ENCODE measurements around the gene PKN1.

The PKN1 gene

DNA sequence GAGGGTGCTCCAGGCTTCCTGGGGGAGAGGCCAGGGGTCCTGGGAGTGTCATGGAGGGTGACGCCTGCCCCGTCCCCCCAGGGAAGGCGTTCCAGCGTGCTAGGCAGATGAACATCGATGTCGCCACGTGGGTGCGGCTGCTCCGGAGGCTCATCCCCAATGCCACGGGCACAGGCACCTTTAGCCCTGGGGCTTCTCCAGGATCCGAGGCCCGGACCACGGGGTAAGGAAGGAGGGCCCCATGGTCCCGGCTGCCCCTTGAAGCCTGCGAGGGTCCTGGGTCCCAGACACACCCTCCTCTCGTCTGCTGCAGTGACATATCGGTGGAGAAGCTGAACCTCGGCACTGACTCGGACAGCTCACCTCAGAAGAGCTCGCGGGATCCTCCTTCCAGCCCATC lies 30.6 kb downstream of the PKN1 start:
- TF ChIP-seq, protein P1, sequence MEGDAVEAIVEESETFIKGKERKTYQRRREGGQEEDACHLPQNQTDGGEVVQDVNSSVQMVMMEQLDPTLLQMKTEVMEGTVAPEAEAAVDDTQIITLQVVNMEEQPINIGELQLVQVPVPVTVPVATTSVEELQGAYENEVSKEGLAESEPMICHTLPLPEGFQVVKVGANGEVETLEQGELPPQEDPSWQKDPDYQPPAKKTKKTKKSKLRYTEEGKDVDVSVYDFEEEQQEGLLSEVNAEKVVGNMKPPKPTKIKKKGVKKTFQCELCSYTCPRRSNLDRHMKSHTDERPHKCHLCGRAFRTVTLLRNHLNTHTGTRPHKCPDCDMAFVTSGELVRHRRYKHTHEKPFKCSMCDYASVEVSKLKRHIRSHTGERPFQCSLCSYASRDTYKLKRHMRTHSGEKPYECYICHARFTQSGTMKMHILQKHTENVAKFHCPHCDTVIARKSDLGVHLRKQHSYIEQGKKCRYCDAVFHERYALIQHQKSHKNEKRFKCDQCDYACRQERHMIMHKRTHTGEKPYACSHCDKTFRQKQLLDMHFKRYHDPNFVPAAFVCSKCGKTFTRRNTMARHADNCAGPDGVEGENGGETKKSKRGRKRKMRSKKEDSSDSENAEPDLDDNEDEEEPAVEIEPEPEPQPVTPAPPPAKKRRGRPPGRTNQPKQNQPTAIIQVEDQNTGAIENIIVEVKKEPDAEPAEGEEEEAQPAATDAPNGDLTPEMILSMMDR (IDR thresholded peaks at IDR 0.05; ENCODE audit: insufficient read depth, low read length, poor library complexity, severe bottlenecking) = no peak
- Histone ChIP-seq H3K27me3 (replicated peaks; ENCODE audit: control insufficient read depth, insufficient read depth, low read length) (no peaks in the 10 kb centered on the region), H3K36me3 (ENCODE audit: control insufficient read depth, insufficient read depth, low read length) (peaks cover 20% of the 10 kb centered on the region)

DNA sequence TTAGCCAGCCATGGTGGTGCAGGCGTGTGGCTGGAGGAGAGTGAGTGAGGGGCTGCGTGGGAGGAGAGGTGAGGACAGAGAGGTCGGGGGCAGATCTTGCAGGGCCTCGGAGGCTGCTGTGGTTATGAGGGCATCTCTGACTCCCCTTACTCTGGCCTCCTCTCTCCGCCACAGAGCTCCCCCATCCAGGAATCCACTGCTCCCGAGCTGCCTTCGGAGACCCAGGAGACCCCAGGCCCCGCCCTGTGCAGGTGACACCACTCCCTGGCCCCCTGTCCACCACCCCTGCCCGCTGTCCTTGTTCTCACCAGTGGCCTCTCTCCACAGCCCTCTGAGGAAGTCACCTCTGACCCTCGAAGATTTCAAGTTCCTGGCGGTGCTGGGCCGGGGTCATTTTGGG lies 34.3 kb downstream of the PKN1 start:
- Histone ChIP-seq H3K36me3 (ENCODE audit: control insufficient read depth, insufficient read depth, low read length) (peaks cover 28% of the 10 kb centered on the region), H3K4me3 (replicated peaks; ENCODE audit: low read depth, low read length) (no peak overlapping the region), H3K27me3 (replicated peaks; ENCODE audit: control insufficient read depth, insufficient read depth, low read length) (no peaks in the 10 kb centered on the region; the same call in 1 of the 2 replicates)
- no peak for DNase-seq (ENCODE audit: extremely low read depth, insufficient read length)
- TF ChIP-seq, protein P1 (IDR thresholded peaks at IDR 0.05; ENCODE audit: insufficient read depth, low read length, poor library complexity, severe bottlenecking) = no peak

More for the DNA sequence above, 30.6 kb downstream of the PKN1 start:
- no peak overlapping the region for H3K4me3 ChIP-seq (replicated peaks; ENCODE audit: low read depth, low read length)
- DNase-seq (ENCODE audit: extremely low read depth, insufficient read length) = no peak

DNA sequence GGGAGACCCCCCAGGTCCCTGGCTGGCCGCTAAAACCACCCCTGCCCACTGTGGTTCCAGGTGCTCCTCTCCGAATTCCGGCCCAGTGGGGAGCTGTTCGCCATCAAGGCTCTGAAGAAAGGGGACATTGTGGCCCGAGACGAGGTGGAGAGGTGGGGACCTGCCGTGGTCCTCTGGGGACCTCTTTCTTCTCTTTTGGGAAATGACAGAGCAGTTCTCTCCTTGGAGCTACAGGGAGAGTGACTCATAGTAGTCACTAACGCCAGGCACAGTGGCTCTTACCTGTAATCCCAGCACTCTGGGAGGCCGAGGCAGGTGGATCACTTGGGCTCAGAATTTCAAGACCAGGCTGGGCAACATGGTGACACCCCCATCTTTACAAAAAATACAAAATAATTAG lies 34.7 kb downstream of the PKN1 start:
- Histone ChIP-seq H3K4me3 (replicated peaks; ENCODE audit: low read depth, low read length) (no peak overlapping the region), H3K36me3 (ENCODE audit: control insufficient read depth, insufficient read depth, low read length) (peaks cover 28% of the 10 kb centered on the region), H3K27me3 (replicated peaks; ENCODE audit: control insufficient read depth, insufficient read depth, low read length) (no peaks in the 10 kb centered on the region; the same call in 1 of the 2 replicates)
- TF ChIP-seq, protein P1 (IDR thresholded peaks at IDR 0.05; ENCODE audit: insufficient read depth, low read length, poor library complexity, severe bottlenecking) = no peak
- DNase-seq (ENCODE audit: extremely low read depth, insufficient read length) = no peak

DNA sequence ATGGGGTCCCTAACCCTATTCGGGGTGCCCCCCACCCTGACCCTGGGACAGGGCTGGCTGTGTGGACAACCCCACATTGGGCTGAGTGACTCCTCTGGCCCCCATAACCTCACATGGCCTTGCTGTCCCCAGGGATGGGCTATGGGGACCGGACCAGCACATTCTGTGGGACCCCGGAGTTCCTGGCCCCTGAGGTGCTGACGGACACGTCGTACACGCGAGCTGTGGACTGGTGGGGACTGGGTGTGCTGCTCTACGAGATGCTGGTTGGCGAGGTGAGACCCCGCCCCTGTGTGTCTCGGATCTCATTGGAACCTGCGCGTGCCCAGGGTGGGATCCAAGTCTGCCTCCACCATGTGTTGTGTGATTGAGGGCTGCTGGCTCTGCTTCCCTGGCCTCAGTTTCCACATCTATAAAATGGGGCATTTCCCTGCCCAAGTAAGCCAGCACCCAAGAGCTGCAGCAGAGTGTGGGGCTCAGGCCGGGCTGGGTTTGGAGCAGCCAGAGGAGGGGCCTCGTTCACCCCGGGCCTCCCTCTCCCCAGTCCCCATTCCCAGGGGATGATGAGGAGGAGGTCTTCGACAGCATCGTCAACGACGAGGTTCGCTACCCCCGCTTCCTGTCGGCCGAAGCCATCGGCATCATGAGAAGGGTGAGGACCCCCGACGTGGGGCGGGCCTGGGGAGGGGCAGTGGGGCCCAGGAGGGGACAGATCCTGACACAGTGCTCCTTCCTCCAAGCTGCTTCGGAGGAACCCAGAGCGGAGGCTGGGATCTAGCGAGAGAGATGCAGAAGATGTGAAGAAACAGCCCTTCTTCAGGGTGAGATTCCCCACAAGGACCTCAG lies 37.1 kb downstream of the PKN1 start:
- no peak for DNase-seq (ENCODE audit: extremely low read depth, insufficient read length)
- peaks cover 1% of the 10 kb centered on the region; the same call in 1 of the 2 replicates for H3K27me3 ChIP-seq (replicated peaks; ENCODE audit: control insufficient read depth, insufficient read depth, low read length)
- no peak overlapping the region for H3K4me3 ChIP-seq (replicated peaks; ENCODE audit: low read depth, low read length)
- peaks cover 18% of the 10 kb centered on the region for H3K36me3 ChIP-seq (ENCODE audit: control insufficient read depth, insufficient read depth, low read length)
- TF ChIP-seq, protein P1 (IDR thresholded peaks at IDR 0.05; ENCODE audit: insufficient read depth, low read length, poor library complexity, severe bottlenecking) = no peak

DNA sequence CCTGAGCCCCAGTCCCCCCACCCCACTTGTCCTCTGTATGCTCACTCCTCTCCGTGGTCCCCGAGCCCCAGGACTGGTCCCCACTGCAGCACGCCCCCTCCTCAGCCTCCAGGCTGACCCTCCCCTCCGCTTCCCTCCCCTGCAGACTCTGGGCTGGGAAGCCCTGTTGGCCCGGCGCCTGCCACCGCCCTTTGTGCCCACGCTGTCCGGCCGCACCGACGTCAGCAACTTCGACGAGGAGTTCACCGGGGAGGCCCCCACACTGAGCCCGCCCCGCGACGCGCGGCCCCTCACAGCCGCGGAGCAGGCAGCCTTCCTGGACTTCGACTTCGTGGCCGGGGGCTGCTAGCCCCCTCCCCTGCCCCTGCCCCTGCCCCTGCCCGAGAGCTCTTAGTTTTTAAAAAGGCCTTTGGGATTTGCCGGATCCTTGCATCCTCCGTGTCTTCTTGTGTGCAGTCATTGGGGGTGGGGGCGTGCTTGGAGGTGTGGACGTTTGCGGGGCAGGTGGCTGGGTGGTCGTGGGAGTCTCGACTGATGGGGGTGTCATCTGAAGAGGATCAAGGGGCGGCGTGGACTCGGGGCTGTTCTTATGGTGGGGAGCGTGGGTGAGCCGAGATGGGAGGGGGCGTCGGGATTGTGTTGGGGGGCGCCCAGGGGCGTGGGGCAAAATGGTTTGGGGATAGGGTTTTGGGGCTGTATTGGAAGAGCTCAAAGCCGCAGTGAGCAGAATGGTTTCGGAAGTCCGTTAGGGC lies 38.5 kb downstream of the PKN1 start:
- peaks cover 18% of the 10 kb centered on the region for H3K36me3 ChIP-seq (ENCODE audit: control insufficient read depth, insufficient read depth, low read length)
- peaks cover 1% of the 10 kb centered on the region; the same call in 1 of the 2 replicates for H3K27me3 ChIP-seq (replicated peaks; ENCODE audit: control insufficient read depth, insufficient read depth, low read length)
- TF ChIP-seq, protein P1 (IDR thresholded peaks at IDR 0.05; ENCODE audit: insufficient read depth, low read length, poor library complexity, severe bottlenecking) = no peak
- no peak for DNase-seq (ENCODE audit: extremely low read depth, insufficient read length)
- H3K4me3 ChIP-seq (replicated peaks; ENCODE audit: low read depth, low read length) = no peak overlapping the region
